MM.1S (cell line): ENCODE data around the gene NEU4.

Experiments used
- EZH2 ChIP-seq: fragments of 300-600 bp; sonication (generic); optimal IDR thresholded peaks from 2 replicates; pipeline ENCODE3; 2017; ENCODE audit warnings: low read depth, mild to moderate bottlenecking, antibody characterized with exemption, low read length, mixed read lengths
- EZH2phosphoT487 ChIP-seq: fragments of 300-600 bp; sonication (generic); IDR thresholded peaks from 2 replicates; pipeline ENCODE4 v1.6.1; 2018; ENCODE audit warnings: antibody characterized with exemption, low read length
- TF ChIP-seq, protein P1 (sequence below): fragments of 300-600 bp; sonication (generic); IDR thresholded peaks from 2 replicates; pipeline ENCODE4 v1.5.1; 2016; ENCODE audit warnings: antibody characterized with exemption, low read length, mixed read lengths

DNA sequence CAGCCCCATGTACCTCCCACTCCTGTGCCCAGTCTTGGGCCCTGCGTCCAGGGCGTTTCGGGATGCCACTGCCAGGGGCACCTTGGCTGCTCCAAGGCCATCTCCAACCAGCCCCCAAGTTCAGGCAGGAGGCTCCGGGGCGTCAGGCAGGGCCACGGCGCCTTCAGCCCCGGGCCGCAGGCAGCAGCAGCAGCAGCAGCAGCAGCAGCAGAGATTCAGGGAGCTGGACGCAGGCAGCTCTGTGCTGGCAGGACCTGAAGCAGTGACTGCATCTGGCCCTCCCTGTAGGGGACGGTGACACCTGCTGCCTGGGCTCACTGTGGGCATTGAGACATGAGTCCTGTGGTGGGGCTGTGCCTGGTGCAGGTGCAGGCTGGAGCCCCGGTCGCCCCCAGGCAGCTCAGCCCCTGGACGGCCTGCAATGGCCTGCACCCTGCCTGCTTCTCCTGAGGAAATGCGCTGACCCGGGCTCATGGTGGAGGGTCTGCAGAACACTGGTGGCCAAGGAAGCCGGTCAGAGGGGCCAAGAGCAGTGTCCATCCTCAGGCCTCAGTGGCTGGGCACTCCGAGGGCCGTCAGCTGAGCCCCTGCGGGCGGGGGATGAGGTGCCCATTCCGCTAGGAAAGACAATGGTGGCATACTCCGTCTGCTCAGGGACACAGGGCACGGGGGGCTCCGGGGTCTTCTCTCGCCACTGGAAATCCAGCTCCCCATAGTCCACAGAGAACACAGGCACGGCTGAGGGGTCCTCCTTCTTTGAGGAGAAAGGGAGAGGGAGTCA, 41.7 kb downstream of the NEU4 start:
- TF ChIP-seq, protein P1, sequence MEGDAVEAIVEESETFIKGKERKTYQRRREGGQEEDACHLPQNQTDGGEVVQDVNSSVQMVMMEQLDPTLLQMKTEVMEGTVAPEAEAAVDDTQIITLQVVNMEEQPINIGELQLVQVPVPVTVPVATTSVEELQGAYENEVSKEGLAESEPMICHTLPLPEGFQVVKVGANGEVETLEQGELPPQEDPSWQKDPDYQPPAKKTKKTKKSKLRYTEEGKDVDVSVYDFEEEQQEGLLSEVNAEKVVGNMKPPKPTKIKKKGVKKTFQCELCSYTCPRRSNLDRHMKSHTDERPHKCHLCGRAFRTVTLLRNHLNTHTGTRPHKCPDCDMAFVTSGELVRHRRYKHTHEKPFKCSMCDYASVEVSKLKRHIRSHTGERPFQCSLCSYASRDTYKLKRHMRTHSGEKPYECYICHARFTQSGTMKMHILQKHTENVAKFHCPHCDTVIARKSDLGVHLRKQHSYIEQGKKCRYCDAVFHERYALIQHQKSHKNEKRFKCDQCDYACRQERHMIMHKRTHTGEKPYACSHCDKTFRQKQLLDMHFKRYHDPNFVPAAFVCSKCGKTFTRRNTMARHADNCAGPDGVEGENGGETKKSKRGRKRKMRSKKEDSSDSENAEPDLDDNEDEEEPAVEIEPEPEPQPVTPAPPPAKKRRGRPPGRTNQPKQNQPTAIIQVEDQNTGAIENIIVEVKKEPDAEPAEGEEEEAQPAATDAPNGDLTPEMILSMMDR: no peak
- TF ChIP-seq EZH2phosphoT487 (no peak), EZH2 (no peak)
